ENCODE data around the gene ZNF367.

The ZNF367 gene

DNA sequence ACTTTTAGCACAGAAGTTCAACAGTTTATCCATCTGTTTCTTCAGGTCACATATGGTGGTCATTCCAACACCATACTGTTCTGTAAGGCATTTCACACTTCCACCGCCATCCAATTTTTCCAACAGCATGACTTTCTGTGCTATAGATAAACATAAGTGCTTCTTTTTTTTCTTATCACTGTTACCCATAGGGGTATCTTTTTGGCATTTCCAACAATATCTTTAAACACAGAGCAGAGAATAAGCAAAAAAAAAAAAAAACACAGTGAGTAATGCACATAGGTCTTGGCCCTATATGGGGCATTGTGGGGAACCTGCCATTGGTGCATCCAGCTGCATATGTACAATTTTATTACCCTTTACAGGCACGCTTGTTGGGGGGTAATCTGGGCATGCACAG lies 12.2 kb upstream of the ZNF367 start:
- TF ChIP-seq POLR2AphosphoS5 (IDR thresholded peaks at IDR 0.05; ENCODE audit: low read depth, low read length) (no peak), SIN3A (IDR thresholded peaks at IDR 0.05; ENCODE audit: borderline replicate concordance, insufficient read depth, low read length) (no peak), TAF1 (IDR thresholded peaks at IDR 0.05; ENCODE audit: borderline replicate concordance, insufficient read depth, low read length) (no peak), FOXP2 (optimal IDR thresholded peaks at IDR 0.05; ENCODE audit: borderline replicate concordance, extremely low read depth, extremely low read length, insufficient read depth) (no peak)
- TF ChIP-seq, protein P1, sequence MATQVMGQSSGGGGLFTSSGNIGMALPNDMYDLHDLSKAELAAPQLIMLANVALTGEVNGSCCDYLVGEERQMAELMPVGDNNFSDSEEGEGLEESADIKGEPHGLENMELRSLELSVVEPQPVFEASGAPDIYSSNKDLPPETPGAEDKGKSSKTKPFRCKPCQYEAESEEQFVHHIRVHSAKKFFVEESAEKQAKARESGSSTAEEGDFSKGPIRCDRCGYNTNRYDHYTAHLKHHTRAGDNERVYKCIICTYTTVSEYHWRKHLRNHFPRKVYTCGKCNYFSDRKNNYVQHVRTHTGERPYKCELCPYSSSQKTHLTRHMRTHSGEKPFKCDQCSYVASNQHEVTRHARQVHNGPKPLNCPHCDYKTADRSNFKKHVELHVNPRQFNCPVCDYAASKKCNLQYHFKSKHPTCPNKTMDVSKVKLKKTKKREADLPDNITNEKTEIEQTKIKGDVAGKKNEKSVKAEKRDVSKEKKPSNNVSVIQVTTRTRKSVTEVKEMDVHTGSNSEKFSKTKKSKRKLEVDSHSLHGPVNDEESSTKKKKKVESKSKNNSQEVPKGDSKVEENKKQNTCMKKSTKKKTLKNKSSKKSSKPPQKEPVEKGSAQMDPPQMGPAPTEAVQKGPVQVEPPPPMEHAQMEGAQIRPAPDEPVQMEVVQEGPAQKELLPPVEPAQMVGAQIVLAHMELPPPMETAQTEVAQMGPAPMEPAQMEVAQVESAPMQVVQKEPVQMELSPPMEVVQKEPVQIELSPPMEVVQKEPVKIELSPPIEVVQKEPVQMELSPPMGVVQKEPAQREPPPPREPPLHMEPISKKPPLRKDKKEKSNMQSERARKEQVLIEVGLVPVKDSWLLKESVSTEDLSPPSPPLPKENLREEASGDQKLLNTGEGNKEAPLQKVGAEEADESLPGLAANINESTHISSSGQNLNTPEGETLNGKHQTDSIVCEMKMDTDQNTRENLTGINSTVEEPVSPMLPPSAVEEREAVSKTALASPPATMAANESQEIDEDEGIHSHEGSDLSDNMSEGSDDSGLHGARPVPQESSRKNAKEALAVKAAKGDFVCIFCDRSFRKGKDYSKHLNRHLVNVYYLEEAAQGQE (IDR thresholded peaks at IDR 0.05; ENCODE audit: insufficient read depth in 1 of 2, low read depth in 2 of 2, low read length in 2 of 2): no peak

- TF ChIP-seq TAF1 (IDR thresholded peaks at IDR 0.05; ENCODE audit: borderline replicate concordance, insufficient read depth, low read length) (no peak), FOXP2 (optimal IDR thresholded peaks at IDR 0.05; ENCODE audit: borderline replicate concordance, extremely low read depth, extremely low read length, insufficient read depth) (no peak), SIN3A (IDR thresholded peaks at IDR 0.05; ENCODE audit: borderline replicate concordance, insufficient read depth, low read length) (no peak), POLR2AphosphoS5 (IDR thresholded peaks at IDR 0.05; ENCODE audit: low read depth, low read length) (no peak)
- TF ChIP-seq, protein P1 (IDR thresholded peaks at IDR 0.05; ENCODE audit: insufficient read depth in 1 of 2, low read depth in 2 of 2, low read length in 2 of 2): no peak
These were observed 11.6 kb upstream of the ZNF367 start for GRCh38 chr9:96429732-96430131.

GRCh38 chr9:96425500-96426169 lies 7.5 kb upstream of the ZNF367 start:
- TF ChIP-seq FOXP2 (optimal IDR thresholded peaks at IDR 0.05; ENCODE audit: borderline replicate concordance, extremely low read depth, extremely low read length, insufficient read depth): no peak
- no peak for TF ChIP-seq TAF1 (IDR thresholded peaks at IDR 0.05; ENCODE audit: borderline replicate concordance, insufficient read depth, low read length)
- TF ChIP-seq SIN3A (IDR thresholded peaks at IDR 0.05; ENCODE audit: borderline replicate concordance, insufficient read depth, low read length): no peak
- TF ChIP-seq, protein P1 (IDR thresholded peaks at IDR 0.05; ENCODE audit: insufficient read depth in 1 of 2, low read depth in 2 of 2, low read length in 2 of 2): no peak
- no peak for TF ChIP-seq POLR2AphosphoS5 (IDR thresholded peaks at IDR 0.05; ENCODE audit: low read depth, low read length)

- no peak for TF ChIP-seq TAF1 (IDR thresholded peaks at IDR 0.05; ENCODE audit: borderline replicate concordance, insufficient read depth, low read length)
- TF ChIP-seq, protein P1 (IDR thresholded peaks at IDR 0.05; ENCODE audit: insufficient read depth in 1 of 2, low read depth in 2 of 2, low read length in 2 of 2): no peak
- no peak for TF ChIP-seq FOXP2 (optimal IDR thresholded peaks at IDR 0.05; ENCODE audit: borderline replicate concordance, extremely low read depth, extremely low read length, insufficient read depth)
- no peak for TF ChIP-seq SIN3A (IDR thresholded peaks at IDR 0.05; ENCODE audit: borderline replicate concordance, insufficient read depth, low read length)
- no peak for TF ChIP-seq POLR2AphosphoS5 (IDR thresholded peaks at IDR 0.05; ENCODE audit: low read depth, low read length)
These were observed 5.8 kb upstream of the ZNF367 start for GRCh38 chr9:96423985-96424336.

Data from PFSK-1 (cell line).